ENCODE data around the gene PHC1. TPM values are rescaled to one million over a fixed set of nuclear protein-coding genes. Genes with fewer than 3 reads are reported as not detected.

Gene PHC1
- total RNA-seq, 2 donors from 2014 or later = 38.2 to 104 TPM

Other genes starting within 250 kb of the PHC1 start
- gene RIMKLB, start 216.5 kb upstream of the PHC1 start, total RNA-seq = 10 to 100 TPM; 14.4 to 72.4 TPM
- gene A2ML1, start 91.9 kb upstream of the PHC1 start, total RNA-seq = 10 to 100 TPM in 1 of 2 donors, 1 to 10 TPM in 1; 1.6 to 43.7 TPM
- gene M6PR, start 35.1 kb downstream of the PHC1 start, total RNA-seq = 100 to 1,000 TPM; 128 to 141 TPM
- gene KLRG1, start 75.0 kb downstream of the PHC1 start, total RNA-seq = 1 to 10 TPM in 1 of 2 donors, under 1 TPM in 1; 0.36 to 4.5 TPM
- 100 to 1,000 TPM in 1 of 2 donors, 10 to 100 TPM in 1; 82.6 to 286 TPM for gene A2M, start 201.4 kb downstream of the PHC1 start, total RNA-seq